ENCODE data around the gene TAMALIN.

Gene TAMALIN

DNA sequence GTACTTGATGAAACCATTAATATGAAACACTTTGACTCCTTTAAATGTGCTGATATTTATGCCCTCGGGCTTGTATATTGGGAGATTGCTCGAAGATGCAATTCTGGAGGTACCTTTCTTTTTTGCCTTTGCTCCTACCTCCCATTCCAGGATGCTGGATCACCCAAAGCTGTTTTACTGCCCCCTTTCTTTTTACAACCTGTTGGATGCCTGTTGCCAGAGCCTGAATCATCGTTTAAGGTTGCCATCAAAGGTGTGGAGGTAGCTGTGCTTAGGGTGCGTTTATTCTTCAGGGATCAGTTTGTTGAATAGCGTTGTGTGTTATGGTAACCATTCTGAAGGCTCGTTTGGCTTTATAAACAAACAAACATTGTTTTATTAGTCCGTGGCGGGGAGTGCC lies 19.9 kb upstream of the TAMALIN start:
- no peak overlapping the region for H3K18ac ChIP-seq (ENCODE audit: low read length)
- H3K36me3 ChIP-seq (ENCODE audit: control insufficient read depth in 1 of 2, insufficient read depth in 2 of 2, low read length in 2 of 2), result peaks cover 5 to 22% of the 10 kb centered on the region in 2 experiments
- H3K27me3 ChIP-seq (ENCODE audit: insufficient read depth, low read length), result no peaks in the 10 kb centered on the region
- no peak overlapping the region for H3K23ac ChIP-seq (ENCODE audit: low read length)
- H2BK12ac ChIP-seq (ENCODE audit: low read length), result no peak overlapping the region
- no peak overlapping the region for H3K9ac ChIP-seq (ENCODE audit: low read length)
- DNase-seq, result no peak
- no peak overlapping the region for H2BK120ac ChIP-seq (ENCODE audit: insufficient read depth, low read length, poor library complexity)
- no peak overlapping the region for H2BK5ac ChIP-seq (ENCODE audit: low read depth, low read length, poor library complexity)
- no peak overlapping the region for H3K14ac ChIP-seq (ENCODE audit: low read length)
- H4K91ac ChIP-seq (ENCODE audit: low read depth, low read length), result no peak overlapping the region
- H3K9me3 ChIP-seq (ENCODE audit: insufficient read depth, low read depth, low read length), result peaks cover 1% of the 10 kb centered on the region
- H4K8ac ChIP-seq (ENCODE audit: low read depth, low read length), result no peak overlapping the region
- no peak overlapping the region for H3K27ac ChIP-seq (ENCODE audit: low read depth, low read length)
- WGBS (ENCODE audit: extremely low coverage, insufficient coverage, insufficient read length), result no CpG with 5 or more reads among the region's 8 CpGs
- H2AFZ ChIP-seq (ENCODE audit: insufficient read depth, low read length, poor library complexity), result no peak overlapping the region
- H3K79me2 ChIP-seq (ENCODE audit: control insufficient read depth, insufficient read depth, low read length, poor library complexity), result no peaks in the 10 kb centered on the region
- no peak overlapping the region for H4K12ac ChIP-seq (ENCODE audit: low read depth, low read length)
- H3K4me3 ChIP-seq (ENCODE audit: low read depth, low read length), result no peak overlapping the region
- H3K79me1 ChIP-seq (ENCODE audit: low read length), result no peaks in the 10 kb centered on the region
- H3K4me1 ChIP-seq (ENCODE audit: control insufficient read depth in 1 of 2, insufficient read depth in 2 of 2, low read length in 2 of 2), result no peaks in the 10 kb centered on the region
- H3K4ac ChIP-seq (ENCODE audit: low read depth, low read length), result no peak overlapping the region
- no peak overlapping the region for H3K4me2 ChIP-seq (ENCODE audit: low read length)
- H2AK5ac ChIP-seq (ENCODE audit: low read length), result no peak overlapping the region

DNA sequence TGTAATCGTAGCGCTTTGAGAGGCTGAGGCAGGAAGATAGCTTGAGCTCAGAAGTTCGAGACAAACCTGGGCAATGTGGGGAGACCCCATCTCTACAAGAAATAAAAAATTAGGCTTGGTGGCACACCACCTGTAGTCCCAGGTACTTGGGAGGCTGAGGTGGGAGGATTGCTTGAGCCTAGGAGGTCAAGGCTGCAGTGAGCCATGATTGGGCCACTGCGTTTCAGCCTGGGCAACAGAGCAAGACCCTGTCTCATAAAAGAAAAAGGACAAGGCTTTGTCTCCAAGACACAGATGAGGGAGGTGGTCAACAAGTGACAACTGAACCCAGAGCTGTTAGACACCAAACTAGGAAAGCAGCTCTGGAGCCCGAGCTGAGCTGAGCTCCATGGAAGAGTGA lies 14.5 kb upstream of the TAMALIN start:
- Histone ChIP-seq H4K8ac (ENCODE audit: low read depth, low read length) (no peak overlapping the region), H3K4me3 (ENCODE audit: low read depth, low read length) (no peak overlapping the region), H3K4ac (ENCODE audit: low read depth, low read length) (no peak overlapping the region), H2AK5ac (ENCODE audit: low read length) (no peak overlapping the region), H3K27me3 (ENCODE audit: insufficient read depth, low read length) (no peaks in the 10 kb centered on the region), H2AFZ (ENCODE audit: insufficient read depth, low read length, poor library complexity) (no peak overlapping the region), H3K23ac (ENCODE audit: low read length) (no peak overlapping the region), H3K79me1 (ENCODE audit: low read length) (no peaks in the 10 kb centered on the region), H2BK12ac (ENCODE audit: low read length) (no peak overlapping the region), H2BK120ac (ENCODE audit: insufficient read depth, low read length, poor library complexity) (no peak overlapping the region), H4K91ac (ENCODE audit: low read depth, low read length) (no peak overlapping the region), H3K36me3 (ENCODE audit: control insufficient read depth in 1 of 2, insufficient read depth in 2 of 2, low read length in 2 of 2) (peaks cover 3 to 14% of the 10 kb centered on the region in 2 experiments), H3K9ac (ENCODE audit: low read length) (no peak overlapping the region), H3K79me2 (ENCODE audit: control insufficient read depth, insufficient read depth, low read length, poor library complexity) (no peaks in the 10 kb centered on the region), H3K4me1 (ENCODE audit: control insufficient read depth in 1 of 2, insufficient read depth in 2 of 2, low read length in 2 of 2) (peaks cover 7 to 10% of the 10 kb centered on the region in 2 experiments), H3K27ac (ENCODE audit: low read depth, low read length) (no peak overlapping the region), H3K4me2 (ENCODE audit: low read length) (no peak overlapping the region), H4K12ac (ENCODE audit: low read depth, low read length) (no peak overlapping the region), H3K9me3 (ENCODE audit: insufficient read depth, low read depth, low read length) (no peaks in the 10 kb centered on the region), H2BK5ac (ENCODE audit: low read depth, low read length, poor library complexity) (no peak overlapping the region), H3K14ac (ENCODE audit: low read length) (no peak overlapping the region), H3K18ac (ENCODE audit: low read length) (no peak overlapping the region)
- WGBS (ENCODE audit: extremely low coverage, insufficient coverage, insufficient read length), result no CpG with 5 or more reads among the region's 5 CpGs
- DNase-seq, result no peak

DNA sequence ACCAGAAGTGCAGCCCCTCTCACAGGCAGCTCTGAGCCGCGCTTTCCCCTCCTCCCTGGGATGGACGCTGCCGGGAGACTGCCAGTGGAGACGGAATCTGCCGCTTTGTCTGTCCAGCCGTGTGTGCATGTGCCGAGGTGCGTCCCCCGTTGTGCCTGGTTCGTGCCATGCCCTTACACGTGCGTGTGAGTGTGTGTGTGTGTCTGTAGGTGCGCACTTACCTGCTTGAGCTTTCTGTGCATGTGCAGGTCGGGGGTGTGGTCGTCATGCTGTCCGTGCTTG lies 12.3 kb upstream of the TAMALIN start:
- Histone ChIP-seq H4K8ac (ENCODE audit: low read depth, low read length) (no peak overlapping the region), H3K27me3 (ENCODE audit: insufficient read depth, low read length) (no peaks in the 10 kb centered on the region), H4K91ac (ENCODE audit: low read depth, low read length) (no peak overlapping the region), H2AFZ (ENCODE audit: insufficient read depth, low read length, poor library complexity) (no peak overlapping the region), H3K4me1 (ENCODE audit: control insufficient read depth in 1 of 2, insufficient read depth in 2 of 2, low read length in 2 of 2) (peaks cover 7 to 10% of the 10 kb centered on the region in 2 experiments), H3K4me2 (ENCODE audit: low read length) (no peak overlapping the region), H3K9me3 (ENCODE audit: insufficient read depth, low read depth, low read length) (no peaks in the 10 kb centered on the region), H3K4me3 (ENCODE audit: low read depth, low read length) (no peak overlapping the region), H3K14ac (ENCODE audit: low read length) (no peak overlapping the region), H3K23ac (ENCODE audit: low read length) (no peak overlapping the region), H3K4ac (ENCODE audit: low read depth, low read length) (no peak overlapping the region), H2BK120ac (ENCODE audit: insufficient read depth, low read length, poor library complexity) (no peak overlapping the region), H3K9ac (ENCODE audit: low read length) (no peak overlapping the region), H3K36me3 (ENCODE audit: control insufficient read depth in 1 of 2, insufficient read depth in 2 of 2, low read length in 2 of 2) (peaks cover 5 to 16% of the 10 kb centered on the region in 2 experiments), H2BK5ac (ENCODE audit: low read depth, low read length, poor library complexity) (no peak overlapping the region), H4K12ac (ENCODE audit: low read depth, low read length) (no peak overlapping the region), H2AK5ac (ENCODE audit: low read length) (no peak overlapping the region), H3K27ac (ENCODE audit: low read depth, low read length) (no peak overlapping the region), H3K18ac (ENCODE audit: low read length) (no peak overlapping the region), H3K79me1 (ENCODE audit: low read length) (no peaks in the 10 kb centered on the region), H2BK12ac (ENCODE audit: low read length) (no peak overlapping the region), H3K79me2 (ENCODE audit: control insufficient read depth, insufficient read depth, low read length, poor library complexity) (no peaks in the 10 kb centered on the region)
- no CpG with 5 or more reads among the region's 17 CpGs for WGBS (ENCODE audit: extremely low coverage, insufficient coverage, insufficient read length)
- no peak for DNase-seq

DNA sequence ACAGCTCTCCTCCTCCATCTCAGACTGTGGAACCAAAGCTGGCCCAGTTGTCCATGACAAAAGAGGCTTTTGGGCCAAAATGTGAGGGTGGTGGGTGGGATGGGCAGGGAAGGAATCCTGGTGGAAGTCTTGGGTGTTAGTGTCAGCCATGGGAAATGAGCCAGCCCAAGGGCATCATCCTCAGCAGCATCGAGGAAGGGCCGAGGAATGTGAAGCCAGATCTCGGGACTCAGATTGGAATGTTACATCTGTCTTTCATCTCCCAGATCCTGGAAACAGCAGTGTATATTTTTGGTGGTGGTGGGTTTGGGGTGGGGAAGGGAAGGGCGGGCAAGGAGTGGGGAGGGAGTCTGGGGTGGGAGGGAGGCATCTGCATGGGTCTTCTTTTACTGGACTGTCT lies 11.8 kb upstream of the TAMALIN start:
- Histone ChIP-seq H3K4ac (ENCODE audit: low read depth, low read length) (no peak overlapping the region), H2AFZ (ENCODE audit: insufficient read depth, low read length, poor library complexity) (no peak overlapping the region), H4K91ac (ENCODE audit: low read depth, low read length) (no peak overlapping the region), H3K23ac (ENCODE audit: low read length) (no peak overlapping the region), H3K36me3 (ENCODE audit: control insufficient read depth in 1 of 2, insufficient read depth in 2 of 2, low read length in 2 of 2) (peaks cover 5 to 17% of the 10 kb centered on the region in 2 experiments), H3K79me2 (ENCODE audit: control insufficient read depth, insufficient read depth, low read length, poor library complexity) (no peaks in the 10 kb centered on the region), H3K4me2 (ENCODE audit: low read length) (no peak overlapping the region), H4K12ac (ENCODE audit: low read depth, low read length) (no peak overlapping the region), H3K27ac (ENCODE audit: low read depth, low read length) (no peak overlapping the region), H3K14ac (ENCODE audit: low read length) (no peak overlapping the region), H2BK5ac (ENCODE audit: low read depth, low read length, poor library complexity) (no peak overlapping the region), H3K4me3 (ENCODE audit: low read depth, low read length) (no peak overlapping the region), H3K27me3 (ENCODE audit: insufficient read depth, low read length) (no peaks in the 10 kb centered on the region), H3K4me1 (ENCODE audit: control insufficient read depth in 1 of 2, insufficient read depth in 2 of 2, low read length in 2 of 2) (peaks cover 7 to 10% of the 10 kb centered on the region in 2 experiments), H4K8ac (ENCODE audit: low read depth, low read length) (no peak overlapping the region), H3K18ac (ENCODE audit: low read length) (no peak overlapping the region), H2BK120ac (ENCODE audit: insufficient read depth, low read length, poor library complexity) (no peak overlapping the region), H3K79me1 (ENCODE audit: low read length) (no peaks in the 10 kb centered on the region), H3K9ac (ENCODE audit: low read length) (no peak overlapping the region), H2BK12ac (ENCODE audit: low read length) (no peak overlapping the region), H3K9me3 (ENCODE audit: insufficient read depth, low read depth, low read length) (no peaks in the 10 kb centered on the region), H2AK5ac (ENCODE audit: low read length) (no peak overlapping the region)
- WGBS (ENCODE audit: extremely low coverage, insufficient coverage, insufficient read length), result no CpG with 5 or more reads among the region's 4 CpGs
- DNase-seq, result no peak
